GM21381 (cell line): Measurements from ENCODE around the gene LUM.
A peak's percentile ranks its signal among the peaks of the same experiment; 100 is the strongest.
"Not testable (repeated sequence)": the region's sequence is repeated elsewhere in the genome, so short reads cannot be mapped to it uniquely, and the experiment has no call there.

Source experiments
- ATAC-seq: cut with Tn5 transposase; IDR thresholded peaks from one replicate; pipeline ENCODE4 v1.9.1; 2021; ENCODE audit warnings: mild to moderate bottlenecking, moderate library complexity; ENCODE audit not compliant: unreplicated experiment

Gene LUM

DNA sequence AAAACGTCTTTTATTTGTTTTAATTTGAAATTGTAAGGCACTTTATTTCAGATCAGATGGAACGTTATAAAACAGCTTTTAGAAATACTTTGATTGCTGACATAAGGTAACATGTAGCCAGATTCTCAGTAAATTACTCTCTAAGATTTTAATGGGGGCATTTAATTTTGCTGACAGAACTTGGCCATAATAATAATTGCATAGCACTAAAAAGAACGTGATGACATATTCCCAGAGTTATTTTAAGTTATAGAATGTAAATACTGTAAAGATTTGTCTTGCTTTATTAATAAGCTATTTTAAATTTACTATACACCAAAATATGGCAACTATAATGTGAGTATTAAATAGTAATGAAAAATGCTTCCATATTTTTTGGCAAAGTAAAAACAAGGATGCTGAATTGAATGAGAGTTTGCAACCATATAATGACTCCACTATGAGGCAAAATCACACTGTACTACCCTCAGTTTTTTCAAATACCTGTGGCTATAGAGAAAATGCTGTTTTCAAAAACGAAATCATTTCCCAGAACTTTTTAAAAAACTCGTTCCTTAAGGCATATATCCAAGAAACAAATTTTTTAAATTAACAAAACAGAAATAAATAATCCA lies 876 bp downstream of the LUM start:
- no peak for ATAC-seq

- ATAC-seq: no peak
These were observed 1.5 kb downstream of the LUM start for GRCh38 chr12:91109581-91110310.

GRCh38 chr12:91109148-91109564 lies 2.1 kb downstream of the LUM start:
- ATAC-seq: peak; percentile 77

DNA sequence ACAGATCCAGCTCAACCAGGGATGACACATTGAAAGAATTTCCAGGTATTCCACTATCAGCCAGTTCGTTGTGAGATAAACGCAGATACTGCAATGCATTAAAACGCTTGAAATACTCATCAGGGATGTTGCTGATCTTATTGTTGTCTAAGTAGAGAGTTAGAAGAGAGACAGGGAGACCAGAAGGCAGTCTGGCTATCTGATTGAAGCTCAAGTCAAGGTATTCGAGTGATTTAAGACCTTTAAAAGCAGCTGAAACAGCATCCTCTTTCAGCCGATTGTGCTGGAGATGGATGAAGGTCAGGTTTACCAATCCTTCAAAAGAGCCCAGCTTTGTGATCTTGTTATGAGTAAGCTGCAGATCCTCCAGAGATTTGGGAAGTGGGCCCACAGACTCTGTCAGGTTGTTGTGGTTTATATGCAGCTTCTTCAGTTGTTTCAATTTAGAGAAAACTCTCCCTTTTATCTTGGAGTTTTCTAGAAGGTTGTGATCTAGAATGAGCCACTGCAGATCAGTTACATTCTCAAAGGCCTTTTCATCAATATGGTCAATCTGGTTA lies 3.0 kb downstream of the LUM start:
- no peak for ATAC-seq

GRCh38 chr12:91106283-91106682 lies 5.0 kb downstream of the LUM start:
- ATAC-seq: no peak

GRCh38 chr12:91105807-91106206 lies 5.5 kb downstream of the LUM start:
- ATAC-seq: no peak

GRCh38 chr12:91104812-91105466 lies 6.4 kb downstream of the LUM start:
- peak; percentile 55 for ATAC-seq

DNA sequence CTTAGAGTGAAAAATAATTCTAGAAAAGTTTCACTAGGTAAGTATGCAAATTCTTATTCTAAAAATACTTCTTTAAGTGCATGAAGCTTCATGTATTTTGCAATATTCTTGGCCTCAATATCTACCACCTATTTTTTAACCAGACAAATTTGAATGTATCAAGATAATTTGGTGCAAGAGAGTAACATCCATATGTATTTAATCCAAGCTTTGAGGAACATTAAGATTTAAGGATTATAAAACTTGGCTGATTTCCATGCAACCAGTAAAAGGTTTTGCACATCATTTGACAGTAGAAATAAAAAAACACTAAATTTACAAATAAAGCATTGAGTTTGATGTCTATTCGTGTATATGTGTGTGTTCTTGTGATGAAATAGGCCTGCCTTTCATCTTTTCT lies 7.7 kb downstream of the LUM start:
- ATAC-seq: no peak

DNA sequence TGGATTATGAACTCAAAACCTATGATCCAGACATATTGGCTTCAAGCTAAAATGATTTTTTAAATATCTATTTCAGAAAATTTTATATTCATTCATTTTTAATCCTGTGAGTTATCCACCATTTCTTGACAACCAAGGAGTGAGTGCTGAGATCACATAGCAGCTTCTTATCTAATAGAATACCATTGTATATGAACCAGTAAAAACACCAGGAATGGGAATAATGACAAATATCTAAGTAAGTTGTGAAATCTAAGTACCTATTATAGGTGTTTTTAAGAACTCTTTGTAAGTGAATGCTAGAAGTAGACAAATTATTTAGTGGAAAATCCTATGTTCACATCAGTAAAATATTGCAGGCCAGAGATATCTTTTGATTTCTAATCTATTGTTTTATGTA lies 8.2 kb downstream of the LUM start:
- no peak for ATAC-seq

- ATAC-seq: no peak
These were observed 10.4 kb downstream of the LUM start for GRCh38 chr12:91100906-91101305.

DNA sequence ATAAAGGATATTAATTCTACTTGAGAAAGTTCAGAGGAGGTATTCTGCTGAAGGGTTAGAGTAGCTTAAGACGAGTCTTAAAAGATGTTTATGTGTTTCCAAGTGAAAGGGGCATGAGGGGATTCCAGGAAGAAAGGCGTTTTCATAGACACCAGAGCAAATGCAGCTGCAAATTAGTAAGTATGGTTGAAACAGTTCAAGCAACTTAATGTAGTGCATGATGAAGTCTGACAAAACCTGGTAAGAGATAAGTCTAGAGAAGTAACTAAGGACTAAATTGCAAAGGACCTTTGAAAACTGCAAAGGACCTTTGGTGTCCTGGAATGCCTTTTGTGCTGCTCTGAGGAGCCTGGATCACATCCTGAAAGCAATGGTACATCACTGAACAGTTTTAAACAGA lies 11.5 kb downstream of the LUM start:
- no peak for ATAC-seq

DNA sequence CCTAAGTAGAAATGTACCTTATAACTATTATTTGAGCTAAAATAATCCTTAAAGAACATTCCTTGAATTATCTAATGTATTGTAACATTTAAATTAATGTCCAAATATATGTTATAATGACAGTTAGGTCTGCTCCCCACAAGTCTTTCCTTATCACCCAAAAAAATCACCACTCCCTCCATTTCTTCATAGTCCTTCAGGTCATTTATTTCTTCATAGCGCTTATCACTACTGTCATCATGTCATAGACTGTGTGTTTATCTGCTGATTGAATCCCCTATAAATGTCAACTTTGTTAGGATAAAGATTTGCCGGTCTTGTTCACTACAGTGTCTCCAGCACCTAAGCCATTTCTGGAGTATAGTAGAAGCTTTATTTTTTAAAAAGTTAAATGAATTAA lies 12.0 kb downstream of the LUM start:
- no peak for ATAC-seq

DNA sequence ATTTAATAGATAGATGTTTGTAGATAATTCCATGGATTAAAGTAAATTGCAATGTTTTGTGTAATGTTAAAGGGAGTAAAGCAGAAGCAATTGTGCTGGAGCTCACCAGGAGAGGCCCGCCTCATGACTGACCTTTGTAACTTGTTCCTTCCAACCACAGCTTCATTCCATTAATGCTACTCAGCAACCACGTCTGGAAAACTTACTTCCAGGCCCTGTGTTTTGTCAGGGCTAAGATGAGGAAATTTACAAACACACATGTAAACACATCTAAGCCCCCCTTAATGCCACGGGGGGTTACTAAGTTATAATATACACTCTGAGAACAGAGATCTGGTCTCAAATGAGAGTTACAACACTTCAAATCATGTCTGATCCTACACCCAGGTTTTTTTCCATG lies 12.4 kb downstream of the LUM start:
- ATAC-seq: no peak

GRCh38 chr12:91098461-91098860 lies 12.8 kb downstream of the LUM start:
- ATAC-seq: no peak

DNA sequence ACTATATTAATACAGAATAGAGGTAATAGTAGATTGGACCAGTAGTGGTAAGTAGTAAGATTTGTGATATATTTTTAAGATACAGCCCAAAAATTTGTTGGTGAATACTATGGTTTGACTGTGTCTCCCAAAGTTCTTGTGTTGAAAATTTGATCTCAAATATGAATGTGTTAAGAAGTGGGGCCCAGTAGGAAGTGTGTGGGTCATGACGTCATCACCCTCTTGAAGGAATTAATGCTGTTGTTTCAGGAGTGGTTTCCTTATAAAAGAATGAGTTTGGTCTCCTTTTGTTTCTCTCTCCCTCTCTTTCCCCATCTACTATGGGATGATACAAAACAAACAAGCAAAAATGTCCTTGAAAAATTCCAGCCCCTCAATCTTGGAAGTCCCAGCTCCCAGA lies 16.3 kb downstream of the LUM start:
- ATAC-seq: no peak

GRCh38 chr12:91094032-91094662 lies 17.1 kb downstream of the LUM start:
- ATAC-seq: no peak

DNA sequence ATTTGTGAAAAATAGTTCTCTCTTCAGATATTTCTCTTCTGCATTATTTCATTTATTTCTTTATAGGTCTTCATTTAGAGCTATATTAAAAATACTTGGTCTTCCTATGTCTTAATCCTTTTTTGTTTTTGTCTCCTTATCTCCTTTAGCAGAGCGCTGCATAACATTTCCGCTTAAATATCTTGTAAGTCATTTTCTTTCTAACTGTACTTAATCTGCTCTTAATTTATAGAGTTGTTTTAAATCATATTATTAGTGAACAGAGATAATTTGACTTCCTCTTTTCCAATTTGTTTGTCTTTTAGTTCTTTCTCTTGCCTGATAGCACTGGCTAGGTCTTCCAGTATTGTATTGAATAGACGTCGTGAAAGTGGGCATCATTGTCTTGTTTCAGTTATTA lies 18.0 kb downstream of the LUM start:
- ATAC-seq: no peak

GRCh38 chr12:91091916-91092715 lies 19.2 kb downstream of the LUM start:
- no peak for ATAC-seq

GRCh38 chr12:91089953-91090352 lies 21.3 kb downstream of the LUM start:
- not testable (repeated sequence) for ATAC-seq

- ATAC-seq: no peak
These were observed 31.3 kb downstream of the LUM start for GRCh38 chr12:91080041-91080440.

DNA sequence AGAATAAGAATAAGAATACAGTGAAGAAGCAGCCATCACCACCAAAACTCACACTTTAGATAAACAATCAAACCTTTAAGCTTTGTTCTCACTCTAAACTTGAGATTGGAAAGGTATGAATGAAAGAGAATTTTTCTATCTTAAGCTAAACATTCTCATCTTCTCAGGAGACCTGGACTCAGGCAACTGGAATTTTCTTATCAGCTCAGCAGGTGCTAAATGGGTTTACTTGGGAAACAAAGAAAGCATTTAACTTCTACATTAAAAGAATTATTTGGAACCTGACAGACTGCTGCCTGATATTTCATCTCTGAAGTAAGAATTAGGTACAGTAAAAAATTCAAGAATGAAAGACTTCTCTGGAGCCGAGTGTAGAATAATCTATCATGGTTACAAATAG lies 32.8 kb downstream of the LUM start:
- no peak for ATAC-seq
